KOPT-K1 (cell line): ENCODE data around the gene PKNOX2.

ENCODE experiments used
- H3K27ac ChIP-seq: fragments of 200-600 bp; sonication (generic); 2 replicates; pipeline ENCODE4 v1.5.1; 2016; ENCODE audit warnings: antibody characterized with exemption, mild to moderate bottlenecking, low read depth, low read length; ENCODE audit not compliant: poor library complexity, severe bottlenecking
- H3K36me3 ChIP-seq: fragments of 200-600 bp; sonication (generic); 2 replicates; pipeline ENCODE4 v1.5.1; 2017; ENCODE audit warnings: antibody characterized with exemption, mild to moderate bottlenecking, low read length, moderate library complexity; ENCODE audit not compliant: insufficient read depth
- H3K9me3 ChIP-seq: fragments of 200-600 bp; sonication (generic); 2 replicates; pipeline ENCODE4 v1.5.1; 2017; ENCODE audit warnings: antibody characterized with exemption, low read length, mild to moderate bottlenecking; ENCODE audit not compliant: insufficient read depth, poor library complexity, severe bottlenecking

The PKNOX2 gene

DNA sequence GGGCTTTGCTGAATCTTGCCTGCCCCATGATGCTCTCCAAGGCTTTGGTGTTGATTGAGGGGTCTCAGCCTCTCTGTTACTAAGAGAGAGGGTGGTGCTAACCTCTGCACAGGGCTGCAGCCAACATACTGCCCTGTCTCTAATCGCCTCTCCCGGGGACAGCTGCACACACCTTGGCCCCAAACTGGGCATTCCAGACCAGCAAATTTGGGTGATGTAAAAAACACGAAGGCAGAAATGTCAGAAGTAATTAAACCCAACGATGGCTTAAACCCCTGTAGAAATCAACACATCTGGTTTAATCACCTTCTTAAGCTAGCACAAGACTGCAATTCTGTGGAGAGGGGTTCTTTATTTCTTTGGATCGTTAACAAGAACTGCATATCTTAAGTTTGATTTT, 215.0 kb downstream of the PKNOX2 start:
- Histone ChIP-seq H3K36me3 (no peaks in the 10 kb centered on the region), H3K27ac (no peak overlapping the region), H3K9me3 (no peaks in the 10 kb centered on the region)

DNA sequence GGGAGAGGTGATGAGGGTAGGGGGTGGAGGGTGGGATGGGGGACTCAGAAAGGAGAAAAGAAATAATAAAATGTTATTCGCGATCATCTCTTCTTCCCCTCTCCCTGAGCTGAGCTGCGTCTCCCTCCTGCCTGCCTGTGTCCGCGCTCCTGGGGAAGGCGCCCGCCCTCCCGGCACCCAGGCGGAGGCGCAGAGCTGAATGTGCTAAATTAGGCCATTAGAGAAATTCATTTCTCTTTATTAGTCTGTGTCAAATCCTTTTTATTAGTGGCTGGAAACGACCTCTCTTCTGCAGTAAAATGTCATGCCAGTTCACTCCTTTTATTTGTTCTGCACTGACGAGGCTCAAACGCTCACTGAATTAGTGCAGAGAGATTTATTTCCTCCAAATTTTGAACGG, 215.4 kb downstream of the PKNOX2 start:
- H3K27ac ChIP-seq = no peak overlapping the region
- H3K9me3 ChIP-seq = no peaks in the 10 kb centered on the region
- no peaks in the 10 kb centered on the region for H3K36me3 ChIP-seq

GRCh38 chr11:125380756-125381445, 216.3 kb downstream of the PKNOX2 start:
- Histone ChIP-seq H3K9me3 (no peaks in the 10 kb centered on the region), H3K36me3 (no peaks in the 10 kb centered on the region), H3K27ac (no peak overlapping the region)

DNA sequence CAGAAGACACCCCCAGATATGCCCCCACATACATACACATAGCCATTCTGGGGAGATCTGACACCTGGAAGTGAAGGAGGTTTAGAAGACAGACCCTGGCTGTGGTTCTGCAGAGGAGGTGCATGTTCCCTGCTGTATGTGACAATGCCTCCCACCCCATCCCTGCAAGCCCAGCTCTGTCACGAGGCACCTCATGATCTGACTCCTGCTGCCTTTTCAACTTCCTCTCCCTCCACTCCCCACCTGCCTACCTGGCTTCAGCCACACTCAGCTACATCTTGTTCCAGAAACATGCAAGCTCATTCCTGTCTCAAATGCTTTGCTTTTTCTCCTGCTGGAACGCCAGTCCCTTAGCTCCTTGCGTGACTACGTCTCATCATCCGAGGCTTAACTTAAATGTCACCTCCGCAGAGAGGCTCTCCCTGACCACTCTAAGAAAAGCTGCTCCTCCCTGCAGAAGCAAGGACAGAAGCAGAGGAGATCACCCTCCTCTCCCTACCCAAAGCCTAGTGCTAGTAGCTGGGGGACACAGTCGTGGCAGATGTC, 217.0 kb downstream of the PKNOX2 start:
- no peaks in the 10 kb centered on the region for H3K36me3 ChIP-seq
- no peaks in the 10 kb centered on the region for H3K9me3 ChIP-seq
- H3K27ac ChIP-seq = no peak overlapping the region

GRCh38 chr11:125382314-125382791, 217.8 kb downstream of the PKNOX2 start:
- Histone ChIP-seq H3K27ac (no peak overlapping the region), H3K36me3 (no peaks in the 10 kb centered on the region), H3K9me3 (no peaks in the 10 kb centered on the region)

- Histone ChIP-seq H3K36me3 (no peaks in the 10 kb centered on the region), H3K27ac (no peak overlapping the region), H3K9me3 (no peaks in the 10 kb centered on the region)
Measured at GRCh38 chr11:125382822-125383221, 218.3 kb downstream of the PKNOX2 start.

DNA sequence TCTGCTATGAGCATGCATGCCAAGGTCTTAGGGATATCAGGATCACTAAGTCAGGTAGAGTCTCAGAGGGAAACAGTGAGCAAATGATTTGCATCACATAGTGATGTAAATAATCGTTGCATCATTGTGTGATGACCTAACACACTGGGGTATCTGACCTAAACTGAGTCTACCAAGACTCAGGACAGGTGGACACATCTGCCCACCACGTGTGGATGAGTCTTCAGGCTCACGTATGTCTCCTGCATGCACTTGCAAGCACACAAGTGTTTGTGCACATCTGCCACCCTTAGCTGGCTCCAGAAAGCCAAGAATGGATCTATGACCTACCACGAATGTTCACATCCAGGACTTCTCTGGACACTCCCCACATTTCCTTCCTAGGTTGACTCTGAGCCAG, 220.3 kb downstream of the PKNOX2 start:
- no peaks in the 10 kb centered on the region for H3K36me3 ChIP-seq
- no peak overlapping the region for H3K27ac ChIP-seq
- no peaks in the 10 kb centered on the region for H3K9me3 ChIP-seq

- Histone ChIP-seq H3K27ac (no peak overlapping the region), H3K36me3 (no peaks in the 10 kb centered on the region), H3K9me3 (no peaks in the 10 kb centered on the region)
Measured at GRCh38 chr11:125387901-125388300, 223.3 kb downstream of the PKNOX2 start.

DNA sequence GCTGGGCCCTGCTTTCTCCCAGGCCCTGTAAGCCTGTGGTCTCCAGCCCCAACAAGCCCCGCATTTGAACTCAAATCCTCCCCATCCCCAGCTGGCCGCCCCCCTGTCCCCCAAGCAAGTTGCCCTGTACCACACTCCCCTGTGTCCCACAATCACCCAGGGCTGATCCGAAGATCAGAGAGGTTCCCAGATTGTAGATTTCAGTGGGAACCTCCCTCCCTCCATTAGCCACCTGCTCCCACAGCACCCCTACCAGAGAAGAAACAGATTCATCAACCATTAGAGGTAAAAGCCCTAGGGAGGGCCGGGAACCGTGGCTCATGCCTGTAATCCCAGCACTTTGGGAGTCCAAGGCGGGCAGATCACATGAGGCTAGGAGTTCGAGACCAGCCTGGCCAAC, 224.1 kb downstream of the PKNOX2 start:
- no peak overlapping the region for H3K27ac ChIP-seq
- no peaks in the 10 kb centered on the region for H3K36me3 ChIP-seq
- H3K9me3 ChIP-seq = no peaks in the 10 kb centered on the region

- Histone ChIP-seq H3K36me3 (no peaks in the 10 kb centered on the region), H3K9me3 (no peaks in the 10 kb centered on the region), H3K27ac (no peak overlapping the region)
Measured at GRCh38 chr11:125389339-125390166, 225.0 kb downstream of the PKNOX2 start.

DNA sequence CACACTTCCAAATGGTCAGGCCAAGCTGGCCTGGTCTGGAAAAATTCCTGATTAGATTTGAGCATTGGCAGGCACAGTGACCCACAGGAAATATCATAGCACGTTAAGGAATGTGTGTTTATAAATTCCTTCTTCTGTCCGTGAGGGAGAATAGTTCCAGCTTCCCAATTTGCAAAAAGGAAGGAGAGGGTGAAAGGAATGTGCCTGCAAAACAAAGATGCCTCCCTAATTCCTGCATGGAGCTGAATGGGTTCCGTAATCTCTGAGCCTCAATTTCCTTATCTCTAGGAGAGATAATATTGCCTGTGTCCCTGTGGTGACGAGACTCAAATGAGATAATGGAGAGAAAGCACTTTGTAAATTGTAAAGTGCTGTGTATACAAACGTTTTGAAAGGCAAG, 226.4 kb downstream of the PKNOX2 start:
- no peaks in the 10 kb centered on the region for H3K36me3 ChIP-seq
- H3K9me3 ChIP-seq = no peaks in the 10 kb centered on the region
- H3K27ac ChIP-seq = no peak overlapping the region

GRCh38 chr11:125393331-125393730, 228.8 kb downstream of the PKNOX2 start:
- H3K9me3 ChIP-seq = no peaks in the 10 kb centered on the region
- H3K27ac ChIP-seq = no peak overlapping the region
- H3K36me3 ChIP-seq = no peaks in the 10 kb centered on the region

GRCh38 chr11:125394296-125394695, 229.7 kb downstream of the PKNOX2 start:
- H3K36me3 ChIP-seq = no peaks in the 10 kb centered on the region
- no peaks in the 10 kb centered on the region for H3K9me3 ChIP-seq
- H3K27ac ChIP-seq = no peak overlapping the region

GRCh38 chr11:125397421-125397820, 232.9 kb downstream of the PKNOX2 start:
- H3K9me3 ChIP-seq = no peaks in the 10 kb centered on the region
- H3K27ac ChIP-seq = no peak overlapping the region
- H3K36me3 ChIP-seq = no peaks in the 10 kb centered on the region

DNA sequence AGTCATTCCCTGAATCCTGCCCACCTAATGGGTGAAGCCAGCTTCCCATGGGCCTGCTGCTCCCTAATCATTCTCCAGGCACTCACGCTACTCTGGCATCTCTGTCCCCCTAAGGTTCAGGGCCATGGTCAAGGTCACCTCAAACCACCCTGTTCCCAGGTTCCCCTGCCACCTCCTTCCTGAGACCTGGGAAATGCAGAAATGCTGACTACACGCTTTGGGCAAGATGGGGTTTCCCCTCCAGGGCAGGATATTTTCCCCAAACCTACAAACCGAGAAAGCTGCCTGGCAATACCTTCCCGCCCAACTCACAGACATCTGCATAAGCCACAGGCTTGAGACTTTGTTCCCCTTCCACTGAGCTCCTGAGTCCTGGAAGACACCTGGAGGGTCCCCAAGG, 233.9 kb downstream of the PKNOX2 start:
- Histone ChIP-seq H3K9me3 (no peaks in the 10 kb centered on the region), H3K36me3 (no peaks in the 10 kb centered on the region), H3K27ac (no peak overlapping the region)
